Measurements from ENCODE around the gene NDE1. TPM values are rescaled to one million over a fixed set of nuclear protein-coding genes. Genes with fewer than 3 reads are reported as not detected.

The NDE1 gene
- total and polyA plus RNA-seq, 9 of the 15 experiments (the other 6 are each of a cell fraction or from before 2014, with no cell fraction given), result 3.1 to 59.9 (median 30.0) TPM

GRCh38 chr16:15752717-15753488, 102.9 kb downstream of the NDE1 start:
- Histone ChIP-seq H3K27me3 (ENCODE audit: control insufficient read depth in 2 of 2, insufficient read depth in 2 of 2, low read length in 2 of 2) (peaks cover 18 to 39% of the 10 kb centered on the region in 2 experiments; a peak in 4 of 5 replicates), H3K4me1 (replicated peaks in 1 of 2; ENCODE audit: control insufficient read depth in 2 of 2, insufficient read depth in 2 of 2, low read length in 2 of 2) (peaks cover 0 to 9% of the 10 kb centered on the region in 2 experiments; a peak in 2 of 5 replicates), H3K9me3 (replicated peaks; ENCODE audit: control insufficient read depth, insufficient read depth, low read depth, low read length) (no peaks in the 10 kb centered on the region), H3K9ac (ENCODE audit: insufficient read depth in 1 of 2, low read depth in 2 of 2, low read length in 2 of 2) (no peak overlapping the region), H3K4me2 (ENCODE audit: insufficient read depth, low read length) (no peak overlapping the region), H4K20me1 (replicated peaks; ENCODE audit: control insufficient read depth, insufficient read depth, low read length) (no peaks in the 10 kb centered on the region), H3K4me3 (no peak overlapping the region), H3K9me1 (ENCODE audit: control insufficient read depth, insufficient read depth, low read length) (no peaks in the 10 kb centered on the region), H3K27ac (ENCODE audit: extremely low read depth, low read depth, low read length) (no peak overlapping the region), H3K36me3 (ENCODE audit: control insufficient read depth, insufficient read depth, low read length) (no peaks in the 10 kb centered on the region), H3K79me2 (ENCODE audit: control insufficient read depth, insufficient read depth, low read length) (no peaks in the 10 kb centered on the region), H2AFZ (ENCODE audit: low read depth, low read length) (no peak overlapping the region)
- intact Hi-C loops (cut with micrococcal nuclease), result no loop called here
- no peak for TF ChIP-seq C11orf30 (IDR thresholded peaks at IDR 0.05; ENCODE audit: low read depth)
- no peak for TF ChIP-seq ZNF668 (CRISPR knock-in tag; IDR thresholded peaks at IDR 0.05)
- TF ChIP-seq ZEB2 (IDR thresholded peaks at IDR 0.05), result no peak
- TF ChIP-seq HES1 (IDR thresholded peaks at IDR 0.05; ENCODE audit: low read depth), result no peak
- no peak for TF ChIP-seq GTF2A2 (tag; IDR thresholded peaks at IDR 0.05)
- TF ChIP-seq ZNF398 (CRISPR knock-in tag; IDR thresholded peaks at IDR 0.05), result no peak
- no peak for TF ChIP-seq JUN (IDR thresholded peaks at IDR 0.05; ENCODE audit: borderline replicate concordance, low read depth, low read length)
- TF ChIP-seq JUN (CRISPR knock-in tag; IDR thresholded peaks at IDR 0.05; ENCODE audit: borderline replicate concordance), result no peak
- TF ChIP-seq GABPA (tag; conservative IDR thresholded peaks at IDR 0.05; ENCODE audit: low read depth), result no peak
- TF ChIP-seq ZNF134 (CRISPR knock-in tag; conservative IDR thresholded peaks at IDR 0.05), result no peak
- no peak for TF ChIP-seq TCF15 (CRISPR knock-in tag; IDR thresholded peaks at IDR 0.05)
- no peak for TF ChIP-seq GATAD2A (IDR thresholded peaks at IDR 0.05)
- no peak for TF ChIP-seq ZNF785 (CRISPR knock-in tag; IDR thresholded peaks at IDR 0.05)
- FAIRE-seq (no peak), ATAC-seq (no peak), DNase-seq (ENCODE audit: extremely low read depth in 1 of 4, low spot score in 3 of 4) (no peak)
- in situ Hi-C loops (cut with MboI), result no loop called here
- no TSS peak for BruUV-seq (replicated peaks)
- WGBS (ENCODE audit: insufficient coverage, low coverage, missing lambda C conversion rate), result 5% methylated on average over 12 of the region's 12 CpGs
- ChIA-PET CTCF (ENCODE audit: low intra/inter-chr PET ratio) (no interaction called here), POLR2A (interaction anchor here (0.6 kb wide), 1 partner anchor 20 kb away, joined by 3 read pairs; no protein-coding TSS in a partner anchor)
